RWPE2 (cell line): ENCODE data around the gene RPP14.

Source experiments
- ATAC-seq: fragments of 200-7000 bp; cut with Tn5 transposase; 3 replicates; pipeline ENCODE4 v1.9.1; 2021; ENCODE audit warnings: low read depth
- DNase-seq: peaks from one replicate; pipeline ENCODE4 v3.0.0-alpha.2; 2020; ENCODE audit warnings: low spot score
- H3K27ac ChIP-seq: fragments of 450-650 bp; 2 replicates; pipeline ENCODE4 v1.5.1; 2017; ENCODE audit warnings: mild to moderate bottlenecking; ENCODE audit not compliant: poor library complexity, severe bottlenecking
- H3K27me3 ChIP-seq: fragments of 250-450 bp; sonication (Bioruptor Pico); 2 replicates; pipeline ENCODE4 v1.5.1; 2021; ENCODE audit warnings: mild to moderate bottlenecking, moderate library complexity; ENCODE audit not compliant: insufficient read depth, poor library complexity, severe bottlenecking
- H3K36me3 ChIP-seq: fragments of 250-450 bp; sonication (Bioruptor Pico); 2 replicates; pipeline ENCODE4 v1.5.1; 2020; ENCODE audit warnings: low read depth, mild to moderate bottlenecking, moderate library complexity
- H3K4me1 ChIP-seq: fragments of 250-450 bp; sonication (Bioruptor Pico); 2 replicates; pipeline ENCODE4 v1.5.1; 2021; ENCODE audit warnings: mild to moderate bottlenecking, moderate library complexity; ENCODE audit not compliant: insufficient read depth, poor library complexity, severe bottlenecking
- H3K4me3 ChIP-seq: fragments of 250-450 bp; sonication (Bioruptor Pico); 2 replicates; pipeline ENCODE4 v1.5.1; 2021; ENCODE audit warnings: mild to moderate bottlenecking, moderate library complexity; ENCODE audit not compliant: severe bottlenecking
- H3K9me3 ChIP-seq: fragments of 250-450 bp; sonication (Bioruptor Pico); 2 replicates; pipeline ENCODE4 v1.5.1; 2021; ENCODE audit warnings: mild to moderate bottlenecking, moderate library complexity; ENCODE audit not compliant: severe bottlenecking
- TF ChIP-seq, protein P1 (sequence below): fragments of 450-650 bp; IDR thresholded peaks from one replicate; pipeline ENCODE4 v1.5.1; 2017; ENCODE audit warnings: mild to moderate bottlenecking, moderate library complexity; ENCODE audit not compliant: poor library complexity, severe bottlenecking

RPP14 gene

DNA sequence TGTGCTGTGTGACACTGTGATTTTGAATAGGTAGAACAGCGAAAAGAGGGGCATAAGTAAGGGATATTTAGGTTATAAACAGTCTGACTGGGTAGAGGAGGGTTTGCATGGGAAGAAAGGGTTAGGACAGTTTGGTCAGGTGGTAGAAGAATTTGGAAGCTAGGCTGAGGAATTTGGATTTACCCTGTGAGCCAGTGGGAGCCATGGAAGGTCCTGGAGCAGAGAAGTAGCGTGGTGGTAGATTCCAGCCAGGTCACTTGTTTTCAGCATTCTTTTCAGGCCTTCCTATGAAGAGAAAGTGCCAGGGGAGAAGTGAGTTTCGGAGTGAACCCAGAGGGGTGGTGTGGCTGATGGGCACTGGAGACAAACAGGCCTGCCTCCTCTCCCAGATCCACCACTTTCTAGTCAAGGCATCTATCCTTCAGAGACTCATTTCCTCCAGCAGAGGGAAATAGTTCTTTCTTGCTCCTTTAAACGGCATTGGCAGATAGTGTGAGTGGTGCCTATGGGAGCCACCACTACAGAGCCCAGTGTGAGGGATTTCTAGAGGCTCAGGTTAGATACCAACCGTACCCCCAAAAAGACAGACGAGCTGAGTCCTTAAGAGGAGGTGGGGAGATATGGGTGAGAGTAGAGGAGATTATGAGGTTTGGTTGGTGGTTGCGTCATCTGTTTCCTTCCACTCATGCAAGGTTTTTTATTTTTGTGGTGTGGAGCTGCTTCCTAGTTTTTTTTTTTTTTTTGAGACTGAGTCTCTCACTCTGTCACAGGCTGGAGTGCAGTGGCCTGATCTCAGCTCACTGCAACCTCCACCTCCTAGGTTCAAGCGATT lies 47.9 kb downstream of the RPP14 start:
- no peaks in the 10 kb centered on the region for H3K36me3 ChIP-seq
- DNase-seq (no peak), ATAC-seq (no peak)
- no peaks in the 10 kb centered on the region for H3K27me3 ChIP-seq
- H3K4me1 ChIP-seq, result no peaks in the 10 kb centered on the region
- TF ChIP-seq, protein P1, sequence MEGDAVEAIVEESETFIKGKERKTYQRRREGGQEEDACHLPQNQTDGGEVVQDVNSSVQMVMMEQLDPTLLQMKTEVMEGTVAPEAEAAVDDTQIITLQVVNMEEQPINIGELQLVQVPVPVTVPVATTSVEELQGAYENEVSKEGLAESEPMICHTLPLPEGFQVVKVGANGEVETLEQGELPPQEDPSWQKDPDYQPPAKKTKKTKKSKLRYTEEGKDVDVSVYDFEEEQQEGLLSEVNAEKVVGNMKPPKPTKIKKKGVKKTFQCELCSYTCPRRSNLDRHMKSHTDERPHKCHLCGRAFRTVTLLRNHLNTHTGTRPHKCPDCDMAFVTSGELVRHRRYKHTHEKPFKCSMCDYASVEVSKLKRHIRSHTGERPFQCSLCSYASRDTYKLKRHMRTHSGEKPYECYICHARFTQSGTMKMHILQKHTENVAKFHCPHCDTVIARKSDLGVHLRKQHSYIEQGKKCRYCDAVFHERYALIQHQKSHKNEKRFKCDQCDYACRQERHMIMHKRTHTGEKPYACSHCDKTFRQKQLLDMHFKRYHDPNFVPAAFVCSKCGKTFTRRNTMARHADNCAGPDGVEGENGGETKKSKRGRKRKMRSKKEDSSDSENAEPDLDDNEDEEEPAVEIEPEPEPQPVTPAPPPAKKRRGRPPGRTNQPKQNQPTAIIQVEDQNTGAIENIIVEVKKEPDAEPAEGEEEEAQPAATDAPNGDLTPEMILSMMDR, result no peak
- H3K4me3 ChIP-seq, result no peak overlapping the region
- no peak overlapping the region for H3K27ac ChIP-seq
- H3K9me3 ChIP-seq, result no peaks in the 10 kb centered on the region

DNA sequence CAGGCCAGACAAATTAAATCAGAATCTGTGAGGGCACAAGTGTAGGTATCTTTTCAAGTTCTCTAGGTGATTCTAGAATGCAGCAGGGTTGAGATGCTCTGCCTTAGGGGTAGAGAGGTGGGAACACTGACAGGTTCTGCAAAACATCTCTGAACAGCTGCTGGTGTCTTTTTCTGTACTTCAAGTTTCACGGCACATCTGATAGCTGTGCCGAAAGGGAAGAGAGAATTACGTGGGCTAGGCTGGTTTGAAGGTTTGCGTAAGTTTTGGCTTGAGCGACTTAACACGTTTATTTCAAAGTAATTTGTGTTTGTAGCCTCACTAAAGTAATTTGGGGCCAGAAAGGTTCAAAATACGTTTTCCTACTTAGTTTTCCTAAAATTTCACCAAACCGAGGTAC lies 49.1 kb downstream of the RPP14 start:
- no peak for DNase-seq
- TF ChIP-seq, protein P1, result no peak

DNA sequence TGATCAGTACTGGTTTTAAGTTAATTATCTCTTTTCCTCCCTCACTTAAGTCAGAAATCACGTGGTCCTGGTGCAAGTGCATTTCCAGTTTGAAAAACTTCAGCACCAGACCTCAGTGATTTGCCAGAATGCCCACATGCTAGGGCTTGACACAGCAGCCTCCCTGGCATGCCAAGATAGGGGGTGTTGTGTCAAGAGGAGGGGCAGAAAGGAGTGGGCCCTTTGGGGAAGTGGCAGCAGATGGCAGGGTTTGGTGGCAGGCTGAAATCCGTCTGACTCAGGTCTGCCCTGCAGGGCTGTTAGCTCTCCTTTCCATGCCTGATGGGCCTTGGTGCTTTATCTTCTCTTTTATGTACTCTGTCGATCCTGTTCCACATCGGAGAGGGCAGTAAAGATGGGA lies 50.0 kb downstream of the RPP14 start:
- Histone ChIP-seq H3K36me3 (no peaks in the 10 kb centered on the region), H3K27ac (no peak overlapping the region), H3K27me3 (no peaks in the 10 kb centered on the region), H3K4me1 (no peaks in the 10 kb centered on the region), H3K9me3 (no peaks in the 10 kb centered on the region), H3K4me3 (no peak overlapping the region)
- no peak for ATAC-seq
- TF ChIP-seq, protein P1, result no peak
- DNase-seq, result no peak

More for the DNA sequence above, 49.1 kb downstream of the RPP14 start:
- Histone ChIP-seq H3K27me3 (no peaks in the 10 kb centered on the region), H3K9me3 (no peaks in the 10 kb centered on the region), H3K36me3 (no peaks in the 10 kb centered on the region), H3K4me1 (no peaks in the 10 kb centered on the region), H3K27ac (no peak overlapping the region), H3K4me3 (no peak overlapping the region)
- no peak for ATAC-seq

DNA sequence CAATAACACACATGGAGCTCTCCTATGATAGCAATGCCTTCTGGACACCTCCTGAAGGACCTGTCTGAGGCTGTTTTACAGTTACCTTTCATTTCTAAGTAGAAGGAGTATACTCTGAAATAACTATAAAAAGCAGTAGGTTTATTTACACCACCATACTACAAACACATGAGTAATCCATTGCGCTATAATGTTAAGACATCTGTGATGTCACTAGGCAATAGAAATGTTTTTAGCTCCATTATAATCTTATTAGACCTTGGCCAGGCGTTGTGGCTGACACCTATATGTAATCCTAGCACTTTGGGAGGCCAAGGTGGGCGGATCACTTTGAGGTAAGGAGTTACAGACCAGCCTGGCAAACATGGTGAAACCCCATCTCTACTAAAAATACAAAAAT lies 51.4 kb downstream of the RPP14 start:
- no peaks in the 10 kb centered on the region for H3K27me3 ChIP-seq
- no peaks in the 10 kb centered on the region for H3K9me3 ChIP-seq
- no peaks in the 10 kb centered on the region for H3K4me1 ChIP-seq
- TF ChIP-seq, protein P1, result no peak
- DNase-seq, result no peak
- H3K27ac ChIP-seq, result no peak overlapping the region
- H3K4me3 ChIP-seq, result no peak overlapping the region
- no peak for ATAC-seq
- H3K36me3 ChIP-seq, result no peaks in the 10 kb centered on the region

DNA sequence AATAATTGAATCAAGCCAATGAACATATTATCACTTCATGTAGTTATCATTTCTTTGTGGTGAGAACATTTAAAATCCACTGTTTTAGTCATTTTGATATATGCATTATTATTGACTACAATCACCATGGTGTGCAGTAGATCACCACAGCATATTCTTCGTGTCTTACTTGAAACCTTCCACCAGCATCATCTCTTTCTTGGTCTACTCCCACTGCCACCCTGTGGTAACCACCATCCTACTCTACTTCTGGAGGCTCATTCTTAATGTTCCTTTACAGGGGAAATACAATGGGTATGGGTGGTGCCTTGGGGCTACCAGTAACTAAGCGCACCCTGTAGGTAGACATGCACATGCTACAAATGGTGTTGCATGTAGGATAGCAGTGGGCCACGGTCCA lies 52.0 kb downstream of the RPP14 start:
- ATAC-seq (no peak), DNase-seq (no peak)
- Histone ChIP-seq H3K4me3 (no peak overlapping the region), H3K4me1 (no peaks in the 10 kb centered on the region), H3K9me3 (no peaks in the 10 kb centered on the region), H3K27me3 (no peaks in the 10 kb centered on the region), H3K27ac (no peak overlapping the region), H3K36me3 (no peaks in the 10 kb centered on the region)
- TF ChIP-seq, protein P1, result no peak
